ENCODE measurements around the gene WDR81.

- TF ChIP-seq CTCF (IDR thresholded peaks at IDR 0.05) (no peak), POLR2A (IDR thresholded peaks at IDR 0.05) (no peak)
These were observed 22.6 kb downstream of the WDR81 start for GRCh38 chr17:1746975-1747543.

Data from adrenal gland (tissue), 5 donors.